Medulla oblongata (tissue), 1 donor: ENCODE measurements around the gene ALS2CL.
"Not testable (repeated sequence)": the region's sequence is repeated elsewhere in the genome, so short reads cannot be mapped to it uniquely, and the experiment has no call there.

ENCODE experiments used
- DNase-seq: peaks from one replicate; pipeline ENCODE4 v3.0.0-alpha.2; 2015; ENCODE audit errors: extremely low spot score

ALS2CL gene

GRCh38 chr3:46704346-46704745 is 10.9 kb upstream of the ALS2CL start:
- not testable (repeated sequence) for DNase-seq

DNA sequence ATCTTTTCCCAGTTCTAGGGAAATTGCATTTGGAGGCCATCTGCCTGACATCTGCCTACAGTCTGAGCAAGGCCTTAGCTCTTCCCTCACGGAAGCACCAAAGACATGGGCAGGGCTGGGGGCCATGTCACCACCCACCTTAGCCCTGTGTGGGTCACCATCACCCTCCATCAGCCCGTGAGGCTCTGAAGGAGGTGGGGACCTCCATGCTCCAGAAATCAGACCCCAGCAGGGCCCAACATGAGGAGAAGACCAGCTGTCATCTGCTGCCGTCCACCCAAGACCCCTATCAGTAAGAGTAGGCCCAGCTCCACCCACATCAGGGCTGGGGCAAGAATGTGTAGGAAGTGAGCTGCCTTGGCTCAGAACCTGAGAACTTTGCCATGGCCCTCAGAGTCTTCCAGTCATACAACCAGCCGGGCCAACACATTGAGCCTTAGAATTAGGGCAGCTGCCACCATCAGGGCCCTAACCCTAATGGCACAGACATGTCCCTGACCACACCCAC is 9.6 kb upstream of the ALS2CL start:
- no peak for DNase-seq

DNA sequence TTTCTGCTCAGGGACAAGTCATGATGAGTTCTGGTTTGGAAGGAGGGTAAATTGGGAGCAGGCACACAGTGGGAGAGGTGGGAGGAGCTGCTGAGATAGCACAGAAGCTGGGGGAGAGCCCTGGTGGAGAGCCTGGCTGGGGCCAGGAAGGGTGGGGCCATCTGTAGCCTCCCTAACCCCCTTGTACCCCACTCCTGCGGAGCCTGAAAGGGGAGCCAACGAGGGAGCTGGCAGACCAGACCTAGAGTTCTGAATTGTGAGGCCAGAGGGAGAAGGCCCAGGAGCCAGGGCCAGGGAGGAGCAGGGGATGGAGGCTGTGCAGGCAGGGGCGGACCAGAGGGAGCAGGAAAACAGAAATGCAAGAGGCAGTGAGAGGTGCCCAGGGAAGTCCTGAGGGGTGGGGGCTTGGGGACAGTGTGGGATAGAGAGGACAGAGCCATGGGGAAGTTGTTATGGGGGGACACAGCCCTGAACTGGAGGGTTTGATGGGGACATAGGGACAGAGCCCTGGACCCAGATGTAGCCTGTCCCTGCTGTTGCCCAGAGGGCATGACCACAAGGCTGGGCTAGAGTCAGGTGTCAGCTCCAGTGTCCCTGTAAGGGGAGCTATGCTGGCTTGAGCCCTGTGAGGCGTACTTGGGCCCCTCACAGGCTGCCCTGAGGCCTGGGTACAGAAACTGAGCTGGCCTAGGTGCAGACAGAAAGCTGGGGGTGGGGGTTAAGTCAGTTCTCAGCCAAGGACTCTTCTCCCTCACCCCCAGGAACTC is 8.9 kb upstream of the ALS2CL start:
- no peak for DNase-seq

GRCh38 chr3:46701181-46701939 is 7.9 kb upstream of the ALS2CL start, which contains the start of gene TMIE:
TMIE (plus strand) TSS chr3:46701392; CDS start chr3:46701488, 96 bp downstream.
- DNase-seq, result no peak

- DNase-seq, result peak; percentile 81
These were observed 7.3 kb upstream of the ALS2CL start for GRCh38 chr3:46700772-46701171.

GRCh38 chr3:46699676-46700523 is 6.4 kb upstream of the ALS2CL start:
- peak; percentile 76 for DNase-seq

DNA sequence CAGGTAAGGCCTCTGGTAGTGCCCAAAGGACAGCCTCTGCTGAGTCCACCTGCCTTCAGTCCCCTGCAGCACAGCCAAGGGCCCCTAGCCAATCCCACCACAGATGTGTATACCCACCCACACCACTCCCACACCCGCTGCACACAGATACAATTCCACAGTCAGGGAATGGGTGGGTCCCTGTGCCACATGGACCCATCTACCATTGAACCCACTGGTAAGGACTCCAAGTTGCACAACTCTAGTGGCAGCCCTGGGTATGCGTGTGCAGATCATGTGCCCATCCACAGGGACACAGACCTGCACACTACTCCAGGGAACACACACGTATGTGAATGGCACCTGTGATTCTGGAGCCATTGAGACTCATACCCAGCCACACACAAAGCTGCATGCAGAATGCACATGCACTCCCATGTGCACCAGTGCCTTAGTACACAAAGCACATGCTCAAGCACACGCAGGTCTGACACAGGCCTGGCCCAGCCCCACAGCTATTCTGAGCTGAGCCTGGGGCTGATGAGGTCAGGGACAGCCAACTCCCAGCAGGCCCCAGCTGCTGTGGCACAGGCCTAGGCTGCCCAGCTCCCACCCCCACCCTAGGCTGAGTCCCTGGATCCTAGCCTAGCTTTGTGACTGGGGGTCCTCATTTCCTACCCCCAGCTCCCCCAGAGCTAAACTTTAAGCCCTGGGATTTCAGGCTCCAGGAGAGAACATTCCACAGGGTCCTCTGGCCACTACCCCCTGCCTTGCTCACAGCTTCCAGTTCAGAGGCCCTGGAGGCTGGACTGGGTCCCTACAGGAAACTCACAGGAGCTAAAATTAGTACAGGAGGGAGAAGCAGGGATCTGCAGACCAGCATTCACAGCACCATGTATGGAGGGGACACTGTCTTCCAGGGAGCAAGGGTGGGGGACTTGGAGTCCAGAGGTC is 2.7 kb upstream of the ALS2CL start:
- DNase-seq, result no peak

DNA sequence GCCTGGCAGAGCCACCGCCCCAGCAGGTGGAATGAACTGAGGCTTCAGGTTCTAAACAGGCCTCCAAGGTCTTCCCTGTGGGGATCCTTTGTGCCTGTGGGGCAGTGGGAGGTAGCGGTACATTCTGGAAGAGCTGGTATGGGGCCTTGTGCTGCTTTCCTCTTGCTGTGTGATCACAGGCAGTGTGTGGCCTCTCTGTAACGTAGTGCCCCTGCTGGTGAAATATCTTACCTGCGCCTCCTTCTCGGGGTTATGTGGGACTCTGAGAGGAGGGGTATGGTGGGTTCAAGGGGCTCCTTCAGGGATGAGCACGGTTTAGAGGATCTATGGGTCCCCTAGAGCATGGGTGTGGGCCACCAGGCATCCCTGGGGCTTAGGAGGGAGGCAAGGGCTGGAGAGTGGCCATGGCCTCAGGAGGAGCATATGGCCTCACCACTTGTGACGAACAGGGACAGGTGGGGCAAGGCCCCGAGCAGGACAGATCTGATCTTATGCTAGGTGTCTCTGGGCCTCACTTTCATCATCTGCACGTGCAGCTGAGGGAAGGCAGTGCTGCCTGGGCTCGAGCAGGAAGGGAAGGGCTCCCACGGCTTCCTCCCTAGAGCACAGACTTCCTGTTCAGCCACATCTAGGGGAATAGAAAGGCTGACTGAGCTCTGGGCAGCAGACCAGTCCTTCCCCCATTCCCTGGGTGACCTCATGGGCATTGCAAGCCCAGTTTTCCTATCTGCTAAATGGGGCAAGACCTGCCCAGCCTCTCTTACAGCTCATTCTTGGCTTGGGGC is 1.9 kb upstream of the ALS2CL start:
- DNase-seq, result peak; percentile 67

- DNase-seq, result no peak
These were observed 1.0 kb upstream of the ALS2CL start for GRCh38 chr3:46694520-46694919.

- no peak for DNase-seq
These were observed 380 bp upstream of the ALS2CL start for GRCh38 chr3:46693892-46694226.

- DNase-seq, result no peak
These were observed 901 bp downstream of the ALS2CL start for GRCh38 chr3:46692566-46692990.

- no peak for DNase-seq
These were observed 2.7 kb downstream of the ALS2CL start for GRCh38 chr3:46690798-46691197.

DNA sequence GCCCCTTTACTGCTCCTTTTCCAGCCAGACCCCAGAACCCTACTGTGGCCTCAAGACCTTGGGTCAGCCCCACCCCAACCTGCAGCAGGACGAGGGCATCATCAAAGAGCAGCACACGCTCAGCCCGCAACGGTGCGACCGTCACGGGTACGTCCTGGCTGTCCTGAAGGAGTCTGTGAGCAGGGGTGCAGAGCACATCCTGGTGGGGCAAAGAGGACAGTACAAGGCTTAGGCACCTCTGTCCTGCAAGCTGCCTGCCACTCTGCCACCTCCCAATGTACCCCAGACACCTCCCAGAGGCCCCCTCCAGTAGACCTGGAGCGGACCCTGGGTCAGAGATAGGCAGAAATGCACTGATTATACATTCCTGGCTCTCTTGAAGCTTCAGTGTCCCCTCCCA is 8.0 kb downstream of the ALS2CL start:
- DNase-seq, result no peak

DNA sequence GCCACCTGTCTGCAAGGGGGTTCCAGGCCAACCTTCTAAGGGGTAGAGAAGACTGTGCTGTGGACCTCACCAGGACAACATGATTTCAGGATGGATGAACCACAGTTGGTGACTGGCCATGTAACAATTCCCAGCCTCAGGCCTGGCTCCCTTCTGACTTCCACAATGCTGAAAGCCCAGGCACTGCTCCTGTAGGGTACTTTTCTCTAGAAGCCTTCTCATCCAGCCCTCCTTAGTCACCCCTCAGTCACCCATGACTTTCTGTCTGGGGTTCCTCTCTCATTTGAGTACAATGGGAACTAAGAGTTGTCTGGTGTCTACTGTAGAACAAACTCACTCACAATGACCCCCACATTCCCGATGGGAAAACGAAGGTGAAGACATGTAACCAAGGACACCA is 8.6 kb downstream of the ALS2CL start:
- no peak for DNase-seq

GRCh38 chr3:46682974-46683373 is 10.5 kb downstream of the ALS2CL start:
- DNase-seq, result no peak

DNA sequence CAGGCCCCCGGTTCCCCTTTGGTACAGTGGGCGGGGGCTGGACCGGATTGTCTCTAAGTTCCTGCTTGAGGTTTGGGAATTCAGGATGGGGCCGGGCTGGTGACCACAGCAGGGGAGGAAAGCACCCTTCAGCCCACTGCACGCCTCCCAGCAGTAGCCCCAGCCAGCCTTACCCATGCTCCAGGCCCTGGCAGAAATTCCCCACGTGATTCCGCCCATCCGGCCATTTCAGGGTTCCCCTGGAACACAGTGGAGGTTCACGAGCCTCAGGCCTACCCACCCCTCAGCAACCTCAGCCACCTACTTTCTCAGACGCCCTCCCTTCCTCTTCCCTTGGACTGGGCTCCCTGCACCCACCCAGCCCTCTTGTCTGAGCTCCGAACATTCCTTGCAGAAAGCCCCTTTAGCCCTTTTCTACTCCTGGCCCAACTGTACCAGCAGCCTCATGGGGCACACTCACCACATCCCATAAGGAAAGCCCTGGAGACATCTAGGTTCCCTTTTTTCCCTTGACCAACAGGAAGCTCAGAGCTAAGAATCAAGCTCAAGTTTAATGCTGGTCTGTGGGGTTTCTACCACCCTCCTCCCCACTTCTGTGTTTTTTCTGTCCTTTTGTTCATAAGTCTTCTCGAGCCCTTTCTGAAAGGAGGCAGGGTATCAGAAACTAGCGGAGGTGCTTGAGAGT is 11.5 kb downstream of the ALS2CL start:
- no peak for DNase-seq

DNA sequence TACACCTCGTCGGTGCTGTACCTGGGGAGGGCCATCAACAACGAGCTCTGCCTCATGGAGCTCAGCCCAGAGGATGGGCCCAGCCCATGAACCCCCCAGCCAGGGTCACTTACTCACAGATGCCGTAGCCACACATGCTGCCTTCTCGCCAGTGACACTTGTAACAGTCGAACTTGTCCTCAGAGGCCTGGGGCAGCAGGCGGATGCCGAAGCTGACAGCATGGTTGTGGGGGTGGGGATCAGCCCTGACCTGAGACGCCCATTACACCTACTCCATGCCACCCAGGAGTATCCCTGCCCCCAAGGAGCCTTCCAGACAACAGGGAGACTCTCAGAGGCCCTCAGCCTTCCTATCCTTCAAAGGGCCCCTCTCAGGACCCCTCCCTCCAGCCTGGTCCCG is 12.1 kb downstream of the ALS2CL start:
- no peak for DNase-seq

DNA sequence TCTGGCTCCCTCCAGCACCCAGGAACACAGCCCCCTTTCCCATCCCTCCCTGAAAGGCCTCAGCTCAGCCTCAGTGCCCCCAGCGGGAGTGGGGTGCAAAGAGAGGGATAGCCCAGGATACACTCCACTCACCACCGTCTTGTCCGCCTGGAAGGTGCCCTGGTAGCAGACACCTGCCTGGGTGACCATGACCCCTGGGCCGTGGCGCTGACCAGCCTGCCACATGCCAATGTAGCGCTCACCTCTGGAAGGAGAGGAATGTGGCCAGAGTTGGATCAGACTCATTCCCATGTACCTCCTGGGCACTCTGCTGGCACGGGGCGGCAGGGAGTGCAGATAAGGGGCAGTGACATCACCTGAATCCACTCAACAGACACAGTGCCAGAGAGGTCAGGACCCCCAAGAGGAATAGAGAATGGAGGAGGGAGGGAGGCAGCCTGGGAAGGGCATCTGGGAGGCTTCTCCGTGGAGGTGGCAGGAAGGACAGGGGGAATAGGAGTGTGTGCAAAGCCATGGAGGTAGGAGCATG is 13.1 kb downstream of the ALS2CL start:
- DNase-seq, result no peak

DNA sequence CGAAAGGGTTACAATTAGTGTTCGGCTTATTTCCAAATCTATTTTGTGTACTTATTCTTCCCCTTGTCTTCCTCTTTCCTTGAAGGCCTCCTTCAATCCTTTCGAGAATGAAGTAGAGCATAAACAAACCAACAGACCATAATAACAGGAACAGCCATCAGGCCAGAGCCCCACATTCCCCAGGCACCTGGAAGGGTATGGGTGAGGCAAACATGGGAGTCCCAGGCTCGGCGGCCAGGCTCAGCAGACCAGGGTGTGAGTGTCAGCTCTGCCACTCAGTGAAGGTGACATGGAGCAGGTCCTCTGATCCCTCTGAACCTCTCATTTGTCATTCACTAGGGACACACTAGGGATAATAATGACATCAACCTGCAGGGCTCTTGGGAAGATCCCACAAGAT is 13.8 kb downstream of the ALS2CL start:
- DNase-seq, result no peak
